Measurements from ENCODE around the gene ITM2B.

ITM2B gene

GRCh38 chr13:48266150-48266549 is 33.1 kb downstream of the ITM2B start:
- Histone ChIP-seq H3K36me3 (ENCODE audit: control insufficient read depth, insufficient read depth, low read length) (peaks cover 4% of the 10 kb centered on the region), H3K4me1 (ENCODE audit: control insufficient read depth, insufficient read depth, low read length) (no peaks in the 10 kb centered on the region)

GRCh38 chr13:48266701-48267639 is 34.0 kb downstream of the ITM2B start:
- Histone ChIP-seq H3K4me3 (ENCODE audit: low read depth, low read length) (no peak overlapping the region), H3K9ac (ENCODE audit: low read depth, low read length) (no peak overlapping the region)

More at GRCh38 chr13:48266150-48266549, 33.1 kb downstream of the ITM2B start:
- no peak overlapping the region for H3K9ac ChIP-seq (ENCODE audit: low read depth, low read length)
- H3K4me3 ChIP-seq (ENCODE audit: low read depth, low read length) = no peak overlapping the region
- H3K9me3 ChIP-seq (ENCODE audit: control insufficient read depth, insufficient read depth, low read length) = no peaks in the 10 kb centered on the region
- H3K27me3 ChIP-seq (ENCODE audit: control insufficient read depth, insufficient read depth, low read length) = no peaks in the 10 kb centered on the region

GRCh38 chr13:48268019-48268418 is 35.0 kb downstream of the ITM2B start:
- no peaks in the 10 kb centered on the region for H3K27me3 ChIP-seq (ENCODE audit: control insufficient read depth, insufficient read depth, low read length)
- H3K36me3 ChIP-seq (ENCODE audit: control insufficient read depth, insufficient read depth, low read length) = no peaks in the 10 kb centered on the region
- H3K4me1 ChIP-seq (ENCODE audit: control insufficient read depth, insufficient read depth, low read length) = no peaks in the 10 kb centered on the region
- H3K9ac ChIP-seq (ENCODE audit: low read depth, low read length) = no peak overlapping the region
- no peaks in the 10 kb centered on the region for H3K9me3 ChIP-seq (ENCODE audit: control insufficient read depth, insufficient read depth, low read length)
- H3K4me3 ChIP-seq (ENCODE audit: low read depth, low read length) = no peak overlapping the region

More at GRCh38 chr13:48266701-48267639, 34.0 kb downstream of the ITM2B start:
- H3K27me3 ChIP-seq (ENCODE audit: control insufficient read depth, insufficient read depth, low read length) = no peaks in the 10 kb centered on the region
- H3K4me1 ChIP-seq (ENCODE audit: control insufficient read depth, insufficient read depth, low read length) = no peaks in the 10 kb centered on the region
- H3K9me3 ChIP-seq (ENCODE audit: control insufficient read depth, insufficient read depth, low read length) = no peaks in the 10 kb centered on the region
- H3K36me3 ChIP-seq (ENCODE audit: control insufficient read depth, insufficient read depth, low read length) = peaks cover 4% of the 10 kb centered on the region

- H3K36me3 ChIP-seq (ENCODE audit: control insufficient read depth, insufficient read depth, low read length) = no peaks in the 10 kb centered on the region
- no peaks in the 10 kb centered on the region for H3K27me3 ChIP-seq (ENCODE audit: control insufficient read depth, insufficient read depth, low read length)
- H3K4me1 ChIP-seq (ENCODE audit: control insufficient read depth, insufficient read depth, low read length) = no peaks in the 10 kb centered on the region
- H3K9ac ChIP-seq (ENCODE audit: low read depth, low read length) = no peak overlapping the region
- no peak overlapping the region for H3K4me3 ChIP-seq (ENCODE audit: low read depth, low read length)
- H3K9me3 ChIP-seq (ENCODE audit: control insufficient read depth, insufficient read depth, low read length) = no peaks in the 10 kb centered on the region
Measured at GRCh38 chr13:48273346-48273745, 40.3 kb downstream of the ITM2B start.

- no peak overlapping the region for H3K4me3 ChIP-seq (ENCODE audit: low read depth, low read length)
- H3K27me3 ChIP-seq (ENCODE audit: control insufficient read depth, insufficient read depth, low read length) = no peaks in the 10 kb centered on the region
- no peaks in the 10 kb centered on the region for H3K36me3 ChIP-seq (ENCODE audit: control insufficient read depth, insufficient read depth, low read length)
- H3K4me1 ChIP-seq (ENCODE audit: control insufficient read depth, insufficient read depth, low read length) = no peaks in the 10 kb centered on the region
- no peaks in the 10 kb centered on the region for H3K9me3 ChIP-seq (ENCODE audit: control insufficient read depth, insufficient read depth, low read length)
- H3K9ac ChIP-seq (ENCODE audit: low read depth, low read length) = no peak overlapping the region
Measured at GRCh38 chr13:48275507-48275906, 42.5 kb downstream of the ITM2B start.

- Histone ChIP-seq H3K9ac (ENCODE audit: low read depth, low read length) (no peak overlapping the region), H3K9me3 (ENCODE audit: control insufficient read depth, insufficient read depth, low read length) (no peaks in the 10 kb centered on the region), H3K4me1 (ENCODE audit: control insufficient read depth, insufficient read depth, low read length) (no peaks in the 10 kb centered on the region), H3K4me3 (ENCODE audit: low read depth, low read length) (no peak overlapping the region), H3K27me3 (ENCODE audit: control insufficient read depth, insufficient read depth, low read length) (no peaks in the 10 kb centered on the region), H3K36me3 (ENCODE audit: control insufficient read depth, insufficient read depth, low read length) (no peaks in the 10 kb centered on the region)
Measured at GRCh38 chr13:48278806-48279205, 45.8 kb downstream of the ITM2B start.

- no peak overlapping the region for H3K9ac ChIP-seq (ENCODE audit: low read depth, low read length)
- no peaks in the 10 kb centered on the region for H3K27me3 ChIP-seq (ENCODE audit: control insufficient read depth, insufficient read depth, low read length)
Measured at GRCh38 chr13:48281556-48281955, 48.5 kb downstream of the ITM2B start.

GRCh38 chr13:48291730-48292129 is 58.7 kb downstream of the ITM2B start:
- no peaks in the 10 kb centered on the region for H3K36me3 ChIP-seq (ENCODE audit: control insufficient read depth, insufficient read depth, low read length)
- H3K4me1 ChIP-seq (ENCODE audit: control insufficient read depth, insufficient read depth, low read length) = no peaks in the 10 kb centered on the region
- no peak overlapping the region for H3K9ac ChIP-seq (ENCODE audit: low read depth, low read length)
- H3K27me3 ChIP-seq (ENCODE audit: control insufficient read depth, insufficient read depth, low read length) = peaks cover 3% of the 10 kb centered on the region
- no peak overlapping the region for H3K4me3 ChIP-seq (ENCODE audit: low read depth, low read length)
- no peaks in the 10 kb centered on the region for H3K9me3 ChIP-seq (ENCODE audit: control insufficient read depth, insufficient read depth, low read length)

More at GRCh38 chr13:48281556-48281955, 48.5 kb downstream of the ITM2B start:
- no peak overlapping the region for H3K4me3 ChIP-seq (ENCODE audit: low read depth, low read length)
- no peaks in the 10 kb centered on the region for H3K4me1 ChIP-seq (ENCODE audit: control insufficient read depth, insufficient read depth, low read length)
- H3K9me3 ChIP-seq (ENCODE audit: control insufficient read depth, insufficient read depth, low read length) = no peaks in the 10 kb centered on the region
- no peaks in the 10 kb centered on the region for H3K36me3 ChIP-seq (ENCODE audit: control insufficient read depth, insufficient read depth, low read length)

- Histone ChIP-seq H3K9ac (ENCODE audit: low read depth, low read length) (no peak overlapping the region), H3K4me1 (ENCODE audit: control insufficient read depth, insufficient read depth, low read length) (no peaks in the 10 kb centered on the region), H3K27me3 (ENCODE audit: control insufficient read depth, insufficient read depth, low read length) (peaks cover 3% of the 10 kb centered on the region), H3K36me3 (ENCODE audit: control insufficient read depth, insufficient read depth, low read length) (no peaks in the 10 kb centered on the region), H3K4me3 (ENCODE audit: low read depth, low read length) (no peak overlapping the region), H3K9me3 (ENCODE audit: control insufficient read depth, insufficient read depth, low read length) (no peaks in the 10 kb centered on the region)
Measured at GRCh38 chr13:48292650-48293049, 59.6 kb downstream of the ITM2B start.

- Histone ChIP-seq H3K9ac (ENCODE audit: low read depth, low read length) (no peak overlapping the region), H3K36me3 (ENCODE audit: control insufficient read depth, insufficient read depth, low read length) (no peaks in the 10 kb centered on the region), H3K4me3 (ENCODE audit: low read depth, low read length) (no peak overlapping the region), H3K9me3 (ENCODE audit: control insufficient read depth, insufficient read depth, low read length) (no peaks in the 10 kb centered on the region), H3K27me3 (ENCODE audit: control insufficient read depth, insufficient read depth, low read length) (peaks cover 3% of the 10 kb centered on the region), H3K4me1 (ENCODE audit: control insufficient read depth, insufficient read depth, low read length) (no peaks in the 10 kb centered on the region)
Measured at GRCh38 chr13:48294653-48295052, 61.6 kb downstream of the ITM2B start.

- no peak overlapping the region for H3K9ac ChIP-seq (ENCODE audit: low read depth, low read length)
- no peaks in the 10 kb centered on the region for H3K4me1 ChIP-seq (ENCODE audit: control insufficient read depth, insufficient read depth, low read length)
- no peaks in the 10 kb centered on the region for H3K36me3 ChIP-seq (ENCODE audit: control insufficient read depth, insufficient read depth, low read length)
- H3K9me3 ChIP-seq (ENCODE audit: control insufficient read depth, insufficient read depth, low read length) = no peaks in the 10 kb centered on the region
- peaks cover 2% of the 10 kb centered on the region for H3K27me3 ChIP-seq (ENCODE audit: control insufficient read depth, insufficient read depth, low read length)
- H3K4me3 ChIP-seq (ENCODE audit: low read depth, low read length) = no peak overlapping the region
Measured at GRCh38 chr13:48295271-48295670, 62.3 kb downstream of the ITM2B start.

GRCh38 chr13:48296528-48296927 is 63.5 kb downstream of the ITM2B start:
- Histone ChIP-seq H3K36me3 (ENCODE audit: control insufficient read depth, insufficient read depth, low read length) (no peaks in the 10 kb centered on the region), H3K27me3 (ENCODE audit: control insufficient read depth, insufficient read depth, low read length) (no peaks in the 10 kb centered on the region), H3K4me1 (ENCODE audit: control insufficient read depth, insufficient read depth, low read length) (no peaks in the 10 kb centered on the region), H3K9ac (ENCODE audit: low read depth, low read length) (no peak overlapping the region), H3K9me3 (ENCODE audit: control insufficient read depth, insufficient read depth, low read length) (no peaks in the 10 kb centered on the region), H3K4me3 (ENCODE audit: low read depth, low read length) (no peak overlapping the region)

All from iPS-15b (cell line).